IMR-90 (cell line): Measurements from ENCODE around the gene UBN1.

Experiments used
- BHLHE40 ChIP-seq: fragments of 150-350 bp; IDR thresholded peaks from 2 replicates; pipeline ENCODE4 v1.6.1; 2016; ENCODE audit warnings: mild to moderate bottlenecking, low read depth, low read length
- CEBPB ChIP-seq: IDR thresholded peaks from 2 replicates; pipeline ENCODE4 v1.6.1; 2012; ENCODE audit warnings: low read depth, low read length, improper control_type of control experiment
- CHD1 ChIP-seq: IDR thresholded peaks from 2 replicates; pipeline ENCODE4 v1.6.1; 2012; ENCODE audit warnings: low read depth, low read length, improper control_type of control experiment
- FOS ChIP-seq: fragments of 150-350 bp; IDR thresholded peaks from 2 replicates; pipeline ENCODE4 v1.6.1; 2016; ENCODE audit warnings: low read depth, low read length
- MAFK ChIP-seq: IDR thresholded peaks from 2 replicates; pipeline ENCODE4 v1.6.1; 2012; ENCODE audit warnings: low read depth, low read length, improper control_type of control experiment
- MAZ ChIP-seq: IDR thresholded peaks from 2 replicates; pipeline ENCODE4 v1.6.1; 2012; ENCODE audit warnings: low read depth, mild to moderate bottlenecking, low read length, improper control_type of control experiment, moderate library complexity, borderline replicate concordance
- NFE2L2 ChIP-seq: fragments of 150-350 bp; IDR thresholded peaks from 2 replicates; pipeline ENCODE4 v1.6.1; 2016; ENCODE audit warnings: low read depth, mild to moderate bottlenecking, low read length
- POLR2A ChIP-seq: IDR thresholded peaks from 2 replicates; pipeline ENCODE4 v1.6.1; 2012; ENCODE audit warnings: mild to moderate bottlenecking, low read depth, low read length
- RAD21 ChIP-seq: IDR thresholded peaks from 2 replicates; pipeline ENCODE4 v1.6.1; 2012; ENCODE audit warnings: low read length, improper control_type of control experiment
- RCOR1 ChIP-seq: IDR thresholded peaks from 2 replicates; pipeline ENCODE4 v1.6.1; 2012; ENCODE audit warnings: mild to moderate bottlenecking, low read length, improper control_type of control experiment; ENCODE audit not compliant: insufficient replicate concordance
- RFX5 ChIP-seq: IDR thresholded peaks from 2 replicates; pipeline ENCODE4 v1.8.0; 2012; ENCODE audit warnings: low read depth, mild to moderate bottlenecking, low read length, moderate library complexity
- SMC3 ChIP-seq: fragments of 150-350 bp; IDR thresholded peaks from 2 replicates; pipeline ENCODE4 v1.6.1; 2016; ENCODE audit warnings: low read depth, mild to moderate bottlenecking, antibody characterized with exemption, low read length, moderate library complexity
- TF ChIP-seq, protein P1 (sequence below): conservative IDR thresholded peaks from 2 replicates; pipeline ENCODE4 v1.5.1; 2012; ENCODE audit warnings: mild to moderate bottlenecking, low read depth, low read length, improper control_type of control experiment
- TF ChIP-seq, protein P2 (sequence below): fragments of 150-350 bp; IDR thresholded peaks from 2 replicates; pipeline ENCODE4 v1.6.1; 2017; ENCODE audit warnings: mild to moderate bottlenecking, antibody characterized with exemption, low read length, low read depth

GRCh38 chr16:4803898-4804762 lies 43.2 kb upstream of the UBN1 start:
- TF ChIP-seq, protein P1, sequence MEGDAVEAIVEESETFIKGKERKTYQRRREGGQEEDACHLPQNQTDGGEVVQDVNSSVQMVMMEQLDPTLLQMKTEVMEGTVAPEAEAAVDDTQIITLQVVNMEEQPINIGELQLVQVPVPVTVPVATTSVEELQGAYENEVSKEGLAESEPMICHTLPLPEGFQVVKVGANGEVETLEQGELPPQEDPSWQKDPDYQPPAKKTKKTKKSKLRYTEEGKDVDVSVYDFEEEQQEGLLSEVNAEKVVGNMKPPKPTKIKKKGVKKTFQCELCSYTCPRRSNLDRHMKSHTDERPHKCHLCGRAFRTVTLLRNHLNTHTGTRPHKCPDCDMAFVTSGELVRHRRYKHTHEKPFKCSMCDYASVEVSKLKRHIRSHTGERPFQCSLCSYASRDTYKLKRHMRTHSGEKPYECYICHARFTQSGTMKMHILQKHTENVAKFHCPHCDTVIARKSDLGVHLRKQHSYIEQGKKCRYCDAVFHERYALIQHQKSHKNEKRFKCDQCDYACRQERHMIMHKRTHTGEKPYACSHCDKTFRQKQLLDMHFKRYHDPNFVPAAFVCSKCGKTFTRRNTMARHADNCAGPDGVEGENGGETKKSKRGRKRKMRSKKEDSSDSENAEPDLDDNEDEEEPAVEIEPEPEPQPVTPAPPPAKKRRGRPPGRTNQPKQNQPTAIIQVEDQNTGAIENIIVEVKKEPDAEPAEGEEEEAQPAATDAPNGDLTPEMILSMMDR = no peak
- no peak for TF ChIP-seq RAD21
- no peak for TF ChIP-seq RCOR1
- TF ChIP-seq, protein P2, sequence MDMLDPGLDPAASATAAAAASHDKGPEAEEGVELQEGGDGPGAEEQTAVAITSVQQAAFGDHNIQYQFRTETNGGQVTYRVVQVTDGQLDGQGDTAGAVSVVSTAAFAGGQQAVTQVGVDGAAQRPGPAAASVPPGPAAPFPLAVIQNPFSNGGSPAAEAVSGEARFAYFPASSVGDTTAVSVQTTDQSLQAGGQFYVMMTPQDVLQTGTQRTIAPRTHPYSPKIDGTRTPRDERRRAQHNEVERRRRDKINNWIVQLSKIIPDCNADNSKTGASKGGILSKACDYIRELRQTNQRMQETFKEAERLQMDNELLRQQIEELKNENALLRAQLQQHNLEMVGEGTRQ = no peak
- no peak for TF ChIP-seq POLR2A
- no peak for TF ChIP-seq SMC3
- TF ChIP-seq CEBPB = no peak
- no peak for TF ChIP-seq FOS
- no peak for TF ChIP-seq RFX5
- no peak for TF ChIP-seq MAZ
- no peak for TF ChIP-seq MAFK
- no peak for TF ChIP-seq BHLHE40
- no peak for TF ChIP-seq NFE2L2
- TF ChIP-seq CHD1 = no peak
